HG03342 (cell line): ENCODE measurements around the gene GSTA5.
"Not testable (repeated sequence)": the region's sequence is repeated elsewhere in the genome, so short reads cannot be mapped to it uniquely, and the experiment has no call there.

Experiments used
- ATAC-seq: cut with Tn5 transposase; IDR thresholded peaks from one replicate; pipeline ENCODE4 v1.9.1; 2021; ENCODE audit warnings: mild to moderate bottlenecking, moderate library complexity; ENCODE audit not compliant: unreplicated experiment

GSTA5 gene

GRCh38 chr6:52794366-52794765 lies 46.2 kb downstream of the GSTA5 start:
- ATAC-seq: not testable (repeated sequence)

DNA sequence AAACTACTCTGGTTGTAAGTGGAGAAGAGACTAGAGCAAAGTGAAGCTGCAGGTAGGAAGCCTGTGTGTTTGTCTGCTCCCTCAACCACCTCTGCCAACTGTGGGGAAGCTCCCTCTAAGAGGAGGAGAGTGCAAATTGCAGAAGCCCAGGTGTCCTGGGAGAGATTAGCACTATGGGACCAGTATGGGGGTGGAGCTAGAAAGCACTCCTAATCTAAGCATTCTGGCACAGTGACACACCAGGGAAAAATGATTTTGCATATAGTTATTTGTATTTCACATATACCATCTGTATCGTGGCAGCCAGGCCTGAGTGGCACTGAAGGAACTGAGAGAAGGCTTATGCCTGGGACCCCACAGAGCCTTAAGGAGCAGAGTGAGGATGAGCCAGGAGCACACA lies 49.8 kb downstream of the GSTA5 start:
- no peak for ATAC-seq

GRCh38 chr6:52789658-52790057 lies 51.0 kb downstream of the GSTA5 start:
- ATAC-seq: not testable (repeated sequence)

- no peak for ATAC-seq
Measured at GRCh38 chr6:52788478-52788877, 52.1 kb downstream of the GSTA5 start.

GRCh38 chr6:52787917-52788316 lies 52.7 kb downstream of the GSTA5 start:
- ATAC-seq: no peak

DNA sequence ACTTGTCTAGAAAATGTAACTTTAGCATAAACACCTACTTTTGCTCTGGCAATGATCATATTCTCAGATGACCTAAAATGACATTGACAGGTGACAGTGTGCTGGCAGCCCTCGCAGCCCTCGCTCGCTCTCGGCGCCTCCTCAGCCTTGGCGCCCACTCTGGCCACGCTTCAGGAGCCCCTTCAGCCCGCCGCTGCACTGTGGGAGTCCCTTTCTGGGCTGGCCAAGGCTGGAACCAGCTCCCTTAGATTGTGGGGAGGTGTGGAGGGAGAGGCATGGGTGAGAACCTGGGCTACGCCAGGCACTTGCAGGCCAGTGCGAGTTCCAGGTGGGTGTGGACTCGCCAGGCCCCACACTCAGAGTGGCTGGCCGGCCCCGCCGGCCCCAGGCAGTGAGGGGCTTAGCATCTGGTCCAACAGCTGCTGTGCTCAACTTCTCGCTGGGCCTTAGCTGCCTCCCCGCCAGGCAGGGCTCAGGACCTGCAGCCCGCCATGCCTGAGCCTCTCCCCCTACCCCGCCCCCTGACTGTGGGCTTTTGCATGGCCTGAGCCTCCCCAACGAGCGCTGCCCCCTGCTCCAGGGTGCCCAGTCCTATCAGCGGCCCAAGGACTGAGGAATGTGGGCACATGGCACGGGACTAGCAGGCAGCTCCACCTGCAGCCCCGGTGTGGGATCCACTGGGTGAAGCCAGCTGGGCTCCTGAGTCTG lies 54.2 kb downstream of the GSTA5 start:
- no peak for ATAC-seq

GRCh38 chr6:52782696-52783274 lies 57.8 kb downstream of the GSTA5 start:
- ATAC-seq: not testable (repeated sequence)

DNA sequence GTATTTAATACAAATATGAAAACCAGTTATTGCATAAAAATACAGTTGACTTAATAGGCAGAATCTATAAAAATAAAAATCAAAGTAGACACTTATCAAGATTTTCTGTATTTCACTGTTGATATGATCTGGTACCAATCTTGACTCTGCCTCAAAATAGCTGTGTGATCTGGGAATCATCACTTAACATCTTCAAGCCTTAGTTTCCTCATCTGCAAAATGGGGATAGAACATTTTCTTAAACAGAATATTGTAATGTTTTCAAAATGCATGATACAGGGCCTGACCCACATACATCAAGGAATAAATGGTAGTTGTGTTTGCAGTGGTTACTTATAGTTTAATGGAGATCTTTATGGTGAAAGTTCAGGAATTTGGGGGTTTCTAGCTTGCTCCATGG lies 58.4 kb downstream of the GSTA5 start:
- ATAC-seq: not testable (repeated sequence)
